ENCODE results near the gene C19orf38. TPM values are rescaled to one million over a fixed set of nuclear protein-coding genes. Genes with fewer than 3 reads are reported as not detected.

C19orf38 gene
- total and polyA plus RNA-seq, 2 donors (not counting 3 experiments of a cell fraction or from before 2014, with no cell fraction given): not detected

- no peaks in the 10 kb centered on the region for H3K27me3 ChIP-seq (ENCODE audit: control insufficient read depth in 2 of 2, insufficient read depth in 2 of 2, low read length in 2 of 2)
- DNase-seq (ENCODE audit: low read depth, low spot score) (no peak), FAIRE-seq (no peak)
- ChIA-PET CTCF (interaction anchor here (0.9 to 1.3 kb wide), 3 partner anchors 14 to 40 kb away, joined by 3 to 4 read pairs (median 3); no protein-coding TSS in a partner anchor), POLR2A (no interaction called here)
- peaks cover 0 to 43% of the 10 kb centered on the region in 2 experiments for H3K36me3 ChIP-seq (ENCODE audit: control insufficient read depth in 2 of 2, extremely low read depth in 1 of 2, insufficient read depth in 2 of 2, low read length in 2 of 2)
- no peak overlapping the region for H3K27ac ChIP-seq (ENCODE audit: insufficient read depth, low read depth, low read length)
- no peaks in the 10 kb centered on the region for H3K9me1 ChIP-seq (replicated peaks; ENCODE audit: control insufficient read depth, extremely low read depth, insufficient read depth, low read length)
- no peak overlapping the region for H2AFZ ChIP-seq (ENCODE audit: low read depth, low read length)
- no peak overlapping the region for H3K4me2 ChIP-seq (ENCODE audit: insufficient read depth, low read length)
- no peaks in the 10 kb centered on the region for H3K4me1 ChIP-seq (ENCODE audit: control insufficient read depth, extremely low read depth, insufficient read depth, low read length)
- intact Hi-C loops (cut with micrococcal nuclease): no loop called here
- no peaks in the 10 kb centered on the region for H3K9me3 ChIP-seq (replicated peaks; ENCODE audit: control insufficient read depth, insufficient read depth, low read length)
- no peak overlapping the region for H3K4me3 ChIP-seq (replicated peaks in 1 of 3; ENCODE audit: insufficient read depth in 1 of 3, low read depth in 1 of 3, low read length in 3 of 3)
- H4K20me1 ChIP-seq (replicated peaks; ENCODE audit: control insufficient read depth, extremely low read depth, insufficient read depth, low read length): no peaks in the 10 kb centered on the region
- no TSS peak for BruUV-seq (replicated peaks)
- TF ChIP-seq EZH2 (IDR thresholded peaks at IDR 0.05; ENCODE audit: borderline replicate concordance, low read depth, low read length, severe bottlenecking): no peak
- no peak for TF ChIP-seq GATA2 (IDR thresholded peaks at IDR 0.05; ENCODE audit: insufficient read depth, insufficient read length, low read depth, low read length)
- TF ChIP-seq MYC (IDR thresholded peaks at IDR 0.05; ENCODE audit: low read depth, low read length): no peak
- TF ChIP-seq POLR2AphosphoS5 (IDR thresholded peaks at IDR 0.05; ENCODE audit: insufficient read depth, low read depth, low read length): no peak
- TF ChIP-seq POLR2A (IDR thresholded peaks at IDR 0.05; ENCODE audit: low read depth, low read length): no peak
- no peak for TF ChIP-seq CTCF (IDR thresholded peaks at IDR 0.05; ENCODE audit: extremely low read depth in 1 of 2, insufficient read depth in 1 of 2, low read depth in 1 of 2, low read length in 2 of 2)
- no peak for TF ChIP-seq MAX (IDR thresholded peaks at IDR 0.05; ENCODE audit: insufficient read depth, insufficient read length)
- no peak for TF ChIP-seq FOS (IDR thresholded peaks at IDR 0.05; ENCODE audit: borderline replicate concordance, insufficient read depth, low read length)
- no peak for TF ChIP-seq JUN (IDR thresholded peaks at IDR 0.05; ENCODE audit: borderline replicate concordance, insufficient read depth, insufficient read length, low read depth)
- H3K79me2 ChIP-seq (ENCODE audit: control insufficient read depth, insufficient read depth, low read length): no peaks in the 10 kb centered on the region
- no peak overlapping the region for H3K9ac ChIP-seq (replicated peaks; ENCODE audit: extremely low read depth, insufficient read depth, low read length)
- dilution Hi-C loops (cut with MboI; ENCODE audit: extremely low pct_ligation_motif_present, low sequenced_read_pairs): loop anchor here (10.0 kb wide), 1 partner anchor 112 kb away; no protein-coding TSS in a partner anchor
Measured at GRCh38 chr19:10912619-10913018, 64.4 kb downstream of the C19orf38 start.

Measured in endothelial cell of umbilical vein (primary cell).